ENCODE measurements around the gene HARBI1.

GRCh38 chr11:46631676-46632075 is 14.6 kb upstream of the HARBI1 start:
- TF ChIP-seq, protein P1, sequence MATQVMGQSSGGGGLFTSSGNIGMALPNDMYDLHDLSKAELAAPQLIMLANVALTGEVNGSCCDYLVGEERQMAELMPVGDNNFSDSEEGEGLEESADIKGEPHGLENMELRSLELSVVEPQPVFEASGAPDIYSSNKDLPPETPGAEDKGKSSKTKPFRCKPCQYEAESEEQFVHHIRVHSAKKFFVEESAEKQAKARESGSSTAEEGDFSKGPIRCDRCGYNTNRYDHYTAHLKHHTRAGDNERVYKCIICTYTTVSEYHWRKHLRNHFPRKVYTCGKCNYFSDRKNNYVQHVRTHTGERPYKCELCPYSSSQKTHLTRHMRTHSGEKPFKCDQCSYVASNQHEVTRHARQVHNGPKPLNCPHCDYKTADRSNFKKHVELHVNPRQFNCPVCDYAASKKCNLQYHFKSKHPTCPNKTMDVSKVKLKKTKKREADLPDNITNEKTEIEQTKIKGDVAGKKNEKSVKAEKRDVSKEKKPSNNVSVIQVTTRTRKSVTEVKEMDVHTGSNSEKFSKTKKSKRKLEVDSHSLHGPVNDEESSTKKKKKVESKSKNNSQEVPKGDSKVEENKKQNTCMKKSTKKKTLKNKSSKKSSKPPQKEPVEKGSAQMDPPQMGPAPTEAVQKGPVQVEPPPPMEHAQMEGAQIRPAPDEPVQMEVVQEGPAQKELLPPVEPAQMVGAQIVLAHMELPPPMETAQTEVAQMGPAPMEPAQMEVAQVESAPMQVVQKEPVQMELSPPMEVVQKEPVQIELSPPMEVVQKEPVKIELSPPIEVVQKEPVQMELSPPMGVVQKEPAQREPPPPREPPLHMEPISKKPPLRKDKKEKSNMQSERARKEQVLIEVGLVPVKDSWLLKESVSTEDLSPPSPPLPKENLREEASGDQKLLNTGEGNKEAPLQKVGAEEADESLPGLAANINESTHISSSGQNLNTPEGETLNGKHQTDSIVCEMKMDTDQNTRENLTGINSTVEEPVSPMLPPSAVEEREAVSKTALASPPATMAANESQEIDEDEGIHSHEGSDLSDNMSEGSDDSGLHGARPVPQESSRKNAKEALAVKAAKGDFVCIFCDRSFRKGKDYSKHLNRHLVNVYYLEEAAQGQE (IDR thresholded peaks at IDR 0.05; ENCODE audit: insufficient read depth in 1 of 2, low read depth in 2 of 2, low read length in 2 of 2), result no peak
- no peak for TF ChIP-seq TAF1 (IDR thresholded peaks at IDR 0.05; ENCODE audit: borderline replicate concordance, insufficient read depth, low read length)
- no peak for TF ChIP-seq SIN3A (IDR thresholded peaks at IDR 0.05; ENCODE audit: borderline replicate concordance, insufficient read depth, low read length)

All from PFSK-1 (cell line).